Body of pancreas (tissue), 4 donors: ENCODE measurements around the gene TNFAIP8.

Source experiments
- CTCF ChIP-seq, 7 experiments: fragments of 450-650 bp in 4 of 7; fragments of 200-600 bp in 3 of 7; sonication (generic) in 3 of 7; IDR thresholded peaks; one replicate each; pipeline ENCODE4 v1.5.1; 2016 to 2019; ENCODE audit warnings: antibody characterized with exemption in 7 of 7
- POLR2A ChIP-seq, 3 donors: fragments of 450-650 bp; IDR thresholded peaks; one replicate each; pipeline ENCODE4 v1.6.1; 2016; ENCODE audit warnings: antibody characterized with exemption in 3 of 3, mild to moderate bottlenecking in 2 of 3

- no peak for TF ChIP-seq CTCF (IDR thresholded peaks at IDR 0.05)
- no peak for TF ChIP-seq POLR2A (IDR thresholded peaks at IDR 0.05)
Observed at GRCh38 chr5:119340597-119341218, 15.1 kb upstream of the TNFAIP8 start.
